ENCODE measurements around the gene MMP20. TPM values are rescaled to one million over a fixed set of nuclear protein-coding genes. Genes with fewer than 3 reads are reported as not detected.

MMP20 gene
- polyA plus RNA-seq, 2 of the 4 experiments (the other 2 are of a cell fraction) = not detected

DNA sequence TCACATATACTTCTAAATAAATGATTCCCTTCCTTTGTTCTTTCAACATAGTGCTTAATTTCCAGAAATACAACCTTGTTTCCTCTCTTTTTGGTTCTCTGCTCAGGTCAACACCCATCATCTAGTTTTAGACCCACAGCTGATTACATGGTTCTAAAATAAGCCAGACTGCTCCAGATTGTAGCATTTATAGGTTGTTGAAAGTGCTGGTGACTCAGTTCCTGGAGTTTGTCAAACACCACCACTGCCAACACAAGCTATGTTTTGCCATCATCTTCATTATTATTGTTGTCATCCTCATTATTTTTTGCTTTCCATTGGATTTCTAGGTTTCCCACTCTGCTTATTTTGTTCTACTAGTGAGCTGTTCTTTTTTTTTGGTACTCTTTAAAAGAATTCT lies 22.3 kb upstream of the MMP20 start (continued):
- TF ChIP-seq SMC3 (IDR thresholded peaks at IDR 0.05) (no peak), NR3C1 (IDR thresholded peaks at IDR 0.05) (no peak)

DNA sequence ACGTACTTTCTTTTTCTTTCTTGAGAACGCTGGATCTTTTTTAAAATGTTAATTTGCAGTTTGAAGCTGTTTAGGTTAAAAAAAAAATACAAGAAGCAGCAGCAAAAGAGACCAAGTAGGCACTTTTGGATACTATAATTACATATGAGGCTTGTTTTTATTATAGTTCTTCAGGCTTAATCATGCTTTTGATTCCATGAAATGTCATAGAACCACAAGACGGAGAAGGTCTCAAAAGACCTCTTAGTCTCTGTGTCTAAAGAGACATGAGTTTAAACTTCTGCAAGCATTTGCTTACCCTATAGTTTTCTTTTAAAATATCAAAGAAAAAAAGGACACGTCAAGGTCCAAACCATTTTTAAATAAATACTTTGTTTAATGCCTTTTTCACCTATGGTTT lies 18.8 kb upstream of the MMP20 start:
- 91% methylated on average over 4 of the region's 4 CpGs for WGBS (ENCODE audit: missing lambda C conversion rate)
- H3K4me3 ChIP-seq = no peak overlapping the region
- POLR2A ChIA-PET = no interaction called here
- TF ChIP-seq KDM5A (IDR thresholded peaks at IDR 0.05) (no peak), HEYL (CRISPR knock-in tag; IDR thresholded peaks at IDR 0.05) (no peak), BHLHE40 (IDR thresholded peaks at IDR 0.05; ENCODE audit: low read depth, low read length) (no peak), ESRRA (IDR thresholded peaks at IDR 0.05; ENCODE audit: borderline replicate concordance, low read length) (no peak), CTCF (IDR thresholded peaks at IDR 0.05) (no peak), NFE2L2 (conservative IDR thresholded peaks at IDR 0.05; ENCODE audit: low read length) (no peak), MAX (IDR thresholded peaks at IDR 0.05) (no peak), SMC3 (IDR thresholded peaks at IDR 0.05) (no peak)
- H3K9me3 ChIP-seq = no peaks in the 10 kb centered on the region
- no peak for FAIRE-seq
- CTCF ChIA-PET = interaction anchor here (1.0 kb wide), 1 partner anchor 22 kb away, joined by 3 read pairs; no protein-coding TSS in a partner anchor
- no peak for DNase-seq (ENCODE audit: low read depth in 1 of 2, low spot score in 1 of 2)
- peaks cover 18% of the 10 kb centered on the region; the same call in 2 of the 3 replicates for H3K4me1 ChIP-seq
- H3K4me2 ChIP-seq = no peak overlapping the region
- no peak overlapping the region for H3K27ac ChIP-seq
- no peak for ATAC-seq

DNA sequence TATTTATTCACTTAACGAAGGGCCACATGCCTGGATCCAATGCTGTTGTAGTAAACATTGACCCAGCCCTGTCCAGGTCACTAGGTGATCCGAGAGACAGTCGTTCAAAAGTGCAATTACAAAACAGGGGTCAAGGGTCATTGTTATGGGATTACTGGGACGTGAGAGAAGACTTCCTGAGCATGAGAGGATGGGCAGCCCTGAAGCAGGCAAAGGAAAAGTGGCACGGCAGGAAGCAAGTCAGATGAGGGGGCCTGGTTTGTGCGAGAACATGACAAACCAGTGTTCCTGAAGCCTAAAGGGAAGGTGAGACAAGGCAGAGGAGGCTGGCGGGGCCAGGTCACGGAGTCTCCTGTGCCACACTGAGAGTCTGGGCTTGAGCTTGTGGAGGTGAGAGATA lies 15.8 kb upstream of the MMP20 start:
- Histone ChIP-seq H3K4me2 (peak overlapping the region; percentile 21; the same call in 2 of the 3 replicates), H3K9me3 (no peaks in the 10 kb centered on the region), H3K27ac (no peak overlapping the region), H3K4me3 (no peak overlapping the region), H3K4me1 (peaks cover 22% of the 10 kb centered on the region; the same call in 2 of the 3 replicates)
- 61% methylated on average over 8 of the region's 8 CpGs for WGBS (ENCODE audit: missing lambda C conversion rate)
- TF ChIP-seq RARB (CRISPR knock-in tag; IDR thresholded peaks at IDR 0.05) = no peak
- no peak for TF ChIP-seq HOXB13 (CRISPR knock-in tag; IDR thresholded peaks at IDR 0.05; ENCODE audit: low read depth)
- no peak for TF ChIP-seq HMGXB4 (CRISPR knock-in tag; IDR thresholded peaks at IDR 0.05; ENCODE audit: borderline replicate concordance)
- no peak for TF ChIP-seq ZNF302 (CRISPR knock-in tag; IDR thresholded peaks at IDR 0.05)
- TF ChIP-seq CHD4 (IDR thresholded peaks at IDR 0.05; ENCODE audit: borderline replicate concordance) = no peak
- TF ChIP-seq SREBF2 (IDR thresholded peaks at IDR 0.05) = no peak
- TF ChIP-seq HOXA7 (CRISPR knock-in tag; IDR thresholded peaks at IDR 0.05) = no peak
- no peak for TF ChIP-seq CBX2 (IDR thresholded peaks at IDR 0.05; ENCODE audit: borderline replicate concordance, low read depth)
- no peak for TF ChIP-seq HDAC2 (IDR thresholded peaks at IDR 0.05)
- no peak for TF ChIP-seq HEYL (CRISPR knock-in tag; IDR thresholded peaks at IDR 0.05)
- ChIA-PET POLR2A (no interaction called here), CTCF (no interaction called here)
- no peak for DNase-seq (ENCODE audit: low read depth in 1 of 2, low spot score in 1 of 2)
- ATAC-seq = no peak
- no peak for FAIRE-seq

DNA sequence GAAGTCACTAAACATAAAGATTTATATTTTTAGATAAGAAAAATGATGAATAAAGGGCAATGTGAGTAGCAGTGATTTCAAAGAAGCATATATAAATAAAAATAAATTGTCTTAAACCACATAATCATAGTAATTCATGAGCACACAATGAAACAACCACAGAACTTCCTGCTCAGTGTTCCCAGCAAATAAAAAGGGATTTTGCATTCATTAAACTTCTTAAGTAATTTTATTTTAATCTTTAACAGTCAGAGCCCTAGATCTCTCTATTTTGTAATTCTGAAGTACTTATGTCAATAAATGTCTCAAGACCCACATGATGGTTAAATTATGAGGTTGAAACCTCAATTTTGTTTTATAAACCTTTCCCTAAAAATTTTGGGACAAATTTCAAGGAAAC lies 14.5 kb upstream of the MMP20 start:
- peaks cover 22% of the 10 kb centered on the region; the same call in 2 of the 3 replicates for H3K4me1 ChIP-seq
- H3K4me2 ChIP-seq = no peak overlapping the region; the same call in 2 of the 3 replicates
- no peak for FAIRE-seq
- ChIA-PET CTCF (interaction anchor here (1.2 kb wide), 1 partner anchor 301 kb away, joined by 3 read pairs; no protein-coding TSS in a partner anchor), POLR2A (no interaction called here)
- H3K9me3 ChIP-seq = no peaks in the 10 kb centered on the region
- H3K27ac ChIP-seq = no peak overlapping the region
- DNase-seq (ENCODE audit: low read depth in 1 of 2, low spot score in 1 of 2) = no peak
- H3K4me3 ChIP-seq = no peak overlapping the region
- no peak for ATAC-seq
- TF ChIP-seq SMC3 (IDR thresholded peaks at IDR 0.05) = no peak
- no peak for TF ChIP-seq REST (IDR thresholded peaks at IDR 0.05)
- TF ChIP-seq FOSL2 (IDR thresholded peaks at IDR 0.05) = no peak
- TF ChIP-seq FOSL2 (CRISPR knock-in tag; IDR thresholded peaks at IDR 0.05) = no peak
- TF ChIP-seq HEYL (CRISPR knock-in tag; IDR thresholded peaks at IDR 0.05) = no peak
- no peak for TF ChIP-seq NR3C1 (IDR thresholded peaks at IDR 0.05)
- no peak for TF ChIP-seq NPAS2 (CRISPR knock-in tag; IDR thresholded peaks at IDR 0.05; ENCODE audit: borderline replicate concordance)
- TF ChIP-seq MAX (IDR thresholded peaks at IDR 0.05) = no peak
- no peak for TF ChIP-seq CHD2 (IDR thresholded peaks at IDR 0.05; ENCODE audit: low read length, partially characterized antibody)
- TF ChIP-seq, protein P1, sequence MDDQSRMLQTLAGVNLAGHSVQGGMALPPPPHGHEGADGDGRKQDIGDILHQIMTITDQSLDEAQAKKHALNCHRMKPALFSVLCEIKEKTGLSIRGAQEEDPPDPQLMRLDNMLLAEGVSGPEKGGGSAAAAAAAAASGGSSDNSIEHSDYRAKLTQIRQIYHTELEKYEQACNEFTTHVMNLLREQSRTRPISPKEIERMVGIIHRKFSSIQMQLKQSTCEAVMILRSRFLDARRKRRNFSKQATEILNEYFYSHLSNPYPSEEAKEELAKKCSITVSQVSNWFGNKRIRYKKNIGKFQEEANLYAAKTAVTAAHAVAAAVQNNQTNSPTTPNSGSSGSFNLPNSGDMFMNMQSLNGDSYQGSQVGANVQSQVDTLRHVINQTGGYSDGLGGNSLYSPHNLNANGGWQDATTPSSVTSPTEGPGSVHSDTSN (IDR thresholded peaks at IDR 0.05) = no peak
- no peak for TF ChIP-seq POLR2AphosphoS2 (conservative IDR thresholded peaks at IDR 0.05; ENCODE audit: low read length)

Data from A549 (cell line).